NCI-H1417 (cell line): Measurements from ENCODE around the gene SAMSN1.
A peak's percentile ranks its signal among the peaks of the same experiment; 100 is the strongest.

ENCODE experiments used
- DNase-seq, 3 experiments: peaks; one replicate each; lab custom pipeline; 2025; lab: John Stamatoyannopoulos, UW

Gene SAMSN1

DNA sequence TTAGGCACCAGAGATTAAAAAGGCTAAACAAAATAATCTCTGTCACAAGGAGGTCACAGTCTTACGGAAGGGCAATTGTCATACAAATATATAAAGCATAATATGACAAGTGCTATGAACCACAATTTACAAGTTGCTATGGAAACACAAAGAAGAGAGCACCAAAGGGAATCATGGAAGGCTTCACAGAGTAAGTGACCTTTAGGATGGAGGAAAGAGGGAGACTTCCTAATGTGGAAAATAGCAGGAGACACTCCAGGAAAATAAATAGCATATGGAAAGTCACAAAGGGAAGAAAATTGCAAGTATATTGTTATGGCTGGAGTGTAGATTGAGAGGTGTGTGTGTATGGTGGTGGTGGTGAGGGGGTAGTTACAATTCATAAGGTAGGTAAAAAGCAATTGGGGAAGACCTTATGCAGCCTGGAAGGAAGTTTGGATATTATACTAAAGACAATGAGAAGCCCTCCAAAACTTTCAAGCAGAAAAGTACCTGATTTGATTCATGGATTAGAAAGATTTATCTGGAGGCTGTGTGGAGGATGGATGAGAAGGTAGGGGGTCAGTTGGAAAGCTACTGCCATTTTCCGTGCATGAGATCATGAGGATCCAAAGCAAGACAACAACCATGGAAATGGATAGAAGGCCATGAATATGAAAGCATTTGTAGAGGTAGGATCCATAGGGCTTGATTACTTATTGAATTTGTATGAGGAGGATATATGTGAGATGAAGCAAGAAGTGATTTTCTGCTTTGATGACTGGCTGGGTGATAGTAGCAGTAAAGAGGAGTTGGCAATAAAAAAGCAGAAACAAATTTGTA, 61.7 kb downstream of the SAMSN1 start:
- DNase-seq = no peak

DNA sequence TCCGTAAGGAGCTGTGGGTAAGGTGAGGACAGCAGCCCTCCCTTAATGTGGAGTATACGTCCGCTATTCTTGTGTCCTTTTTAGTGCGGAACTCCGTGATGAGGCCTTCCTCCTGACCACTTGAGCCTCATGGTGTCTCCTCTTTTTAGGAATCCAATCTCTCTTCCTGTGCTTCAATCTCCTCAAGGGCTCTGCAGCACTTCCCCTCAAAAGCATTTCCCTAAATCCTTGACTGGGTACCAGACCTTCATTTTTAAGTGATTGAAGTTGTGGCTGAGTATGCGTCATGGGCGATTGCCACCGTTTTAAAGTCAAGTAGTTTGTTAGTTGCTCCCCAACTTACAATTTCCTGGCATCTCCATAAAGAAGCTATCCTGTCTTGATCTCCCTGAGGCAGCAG, 62.8 kb downstream of the SAMSN1 start:
- no peak for DNase-seq

DNA sequence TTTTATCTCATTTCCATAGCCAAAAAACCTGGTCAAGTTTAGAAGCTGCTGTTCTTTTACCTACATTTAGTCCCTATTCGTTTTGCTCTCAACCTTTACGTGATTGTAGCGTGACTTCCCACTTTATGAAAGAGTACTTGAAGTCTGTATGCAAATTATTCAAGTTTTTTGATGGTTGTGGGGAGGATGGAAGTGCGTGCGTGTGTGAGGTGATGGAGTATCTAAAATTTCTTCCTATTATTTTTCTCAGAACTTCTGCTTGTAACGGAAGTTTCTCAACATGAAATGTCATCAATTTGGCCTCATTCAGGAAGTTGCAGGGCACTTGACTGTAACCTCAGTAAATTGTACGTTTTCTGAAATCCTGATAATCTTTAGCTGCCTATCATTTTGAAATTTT, 64.0 kb downstream of the SAMSN1 start:
- no peak for DNase-seq

DNA sequence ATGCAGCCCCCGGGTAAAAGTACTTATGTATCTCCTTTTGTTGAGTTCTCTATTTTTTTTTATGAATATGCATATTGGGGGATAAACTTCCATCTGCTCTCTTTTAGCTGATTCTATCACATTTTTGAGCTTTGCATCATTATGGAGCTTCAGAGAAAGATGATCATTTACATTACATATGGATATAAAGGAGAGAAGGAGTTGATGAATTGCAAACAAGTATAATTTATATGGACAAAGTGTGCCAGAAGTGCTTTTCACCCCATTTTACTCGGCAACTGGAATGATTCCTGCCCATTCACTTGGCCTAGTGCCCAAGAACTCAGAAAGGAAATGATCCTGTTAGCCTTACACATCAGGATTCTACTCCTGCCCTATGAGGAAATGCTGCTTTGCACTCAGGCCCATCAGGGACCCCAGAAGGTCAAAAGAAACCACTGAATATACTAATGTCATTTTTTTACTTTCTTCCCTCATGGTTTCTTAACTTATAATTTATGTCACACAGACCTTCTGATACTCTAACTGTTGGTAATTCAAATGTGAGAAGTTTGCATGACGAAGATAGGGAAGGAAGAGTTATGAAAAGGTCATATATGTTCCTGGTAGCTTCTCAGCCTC, 65.6 kb downstream of the SAMSN1 start:
- DNase-seq = no peak

DNA sequence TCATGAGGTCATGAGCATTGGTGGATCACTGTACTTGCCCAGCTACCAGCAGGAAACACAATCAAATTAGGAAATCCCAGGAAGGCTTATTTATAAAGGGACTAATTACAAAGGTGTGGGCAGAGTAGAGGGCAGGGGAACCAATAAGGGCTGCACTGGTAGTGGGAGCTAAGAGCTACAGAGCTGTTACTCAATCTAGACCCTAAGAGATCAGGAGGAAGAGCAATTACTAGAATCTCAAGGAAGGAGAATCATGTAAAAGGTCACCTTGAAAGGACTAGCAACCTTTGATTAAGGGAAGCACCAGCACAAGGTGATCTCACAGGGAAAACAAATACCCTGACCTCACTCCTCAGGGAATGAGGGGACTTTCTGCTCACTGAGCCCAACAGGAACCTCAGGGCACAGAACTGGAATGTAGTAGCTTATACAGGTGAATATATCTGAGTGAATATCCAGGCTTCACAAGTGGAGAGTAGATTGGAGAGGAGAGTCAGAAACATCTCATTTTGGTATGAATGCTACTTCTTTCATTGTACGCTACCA, 66.8 kb downstream of the SAMSN1 start:
- DNase-seq = no peak

DNA sequence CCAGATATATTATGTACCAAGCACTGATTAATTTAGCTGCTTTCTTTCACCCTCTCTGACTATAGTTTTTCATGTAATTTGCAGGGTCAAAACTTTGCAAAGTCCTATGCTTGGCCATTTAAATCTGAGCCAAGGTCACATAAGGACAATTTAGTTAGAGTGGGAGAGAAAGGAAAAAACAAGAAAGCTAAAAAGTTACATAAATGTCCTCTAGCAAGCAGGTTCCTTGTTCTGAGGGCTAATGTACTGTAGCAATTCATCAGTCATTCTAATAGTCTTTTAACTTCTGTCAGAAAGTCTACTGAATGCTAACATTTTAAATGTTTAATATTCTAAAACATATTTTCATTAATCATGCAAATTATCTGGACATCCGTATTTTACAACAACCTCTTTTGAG, 68.3 kb downstream of the SAMSN1 start:
- DNase-seq = no peak

DNA sequence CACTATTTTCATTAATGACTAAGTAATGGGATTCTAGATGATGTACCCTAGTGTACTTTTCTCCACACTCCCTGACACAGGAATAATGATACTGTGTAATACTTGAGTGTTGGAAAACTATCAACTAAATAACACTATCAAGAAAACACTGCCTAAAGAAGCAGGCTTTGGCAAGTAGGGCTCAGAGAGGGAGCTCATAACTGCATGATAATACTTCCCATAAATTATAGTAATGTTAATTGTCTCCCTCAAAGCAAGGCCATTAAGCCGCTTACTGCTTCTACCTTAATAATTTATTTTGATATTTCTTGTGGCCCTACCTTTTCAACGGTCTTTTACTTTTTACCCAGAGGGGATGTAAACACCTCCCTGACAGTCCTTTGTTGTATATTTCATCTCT, 69.0 kb downstream of the SAMSN1 start:
- DNase-seq = peak in 1 of 3 experiments; percentile 22

DNA sequence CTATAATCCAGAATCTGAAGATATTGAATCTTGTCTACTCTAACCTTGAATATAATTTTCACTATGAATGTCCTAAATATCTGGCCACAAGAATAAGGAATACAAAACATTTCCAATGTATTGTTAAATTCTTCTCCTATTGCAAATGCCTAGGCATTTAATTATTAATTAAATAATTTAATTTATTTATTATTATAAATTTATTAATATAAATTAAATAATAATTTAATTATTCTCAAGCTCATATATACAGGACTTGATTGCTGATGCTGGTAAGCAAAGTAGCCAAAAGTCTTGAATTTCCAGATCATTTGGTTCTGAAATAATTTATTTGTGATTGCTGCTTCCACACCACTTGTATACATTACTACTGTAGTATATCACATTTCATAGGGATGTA, 71.1 kb downstream of the SAMSN1 start:
- no peak for DNase-seq

DNA sequence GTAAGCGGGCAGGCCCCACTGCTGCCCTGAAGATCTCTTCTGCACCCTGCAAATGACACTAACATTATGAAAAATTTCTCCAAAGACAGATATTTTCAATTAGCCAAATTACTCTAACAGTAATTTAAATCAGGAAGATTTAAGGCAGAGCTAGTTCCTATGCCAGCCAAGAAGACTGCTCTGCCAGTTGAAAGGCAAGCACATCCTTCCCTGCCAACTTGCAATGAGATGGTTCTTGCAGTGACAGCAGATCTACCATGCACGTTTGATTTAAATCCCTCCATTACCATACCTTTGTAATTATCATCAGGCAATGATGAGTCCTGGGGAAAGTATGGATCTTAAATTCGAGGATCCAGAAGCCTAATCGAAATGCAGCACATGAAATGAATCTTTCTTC, 76.5 kb downstream of the SAMSN1 start:
- DNase-seq = no peak

DNA sequence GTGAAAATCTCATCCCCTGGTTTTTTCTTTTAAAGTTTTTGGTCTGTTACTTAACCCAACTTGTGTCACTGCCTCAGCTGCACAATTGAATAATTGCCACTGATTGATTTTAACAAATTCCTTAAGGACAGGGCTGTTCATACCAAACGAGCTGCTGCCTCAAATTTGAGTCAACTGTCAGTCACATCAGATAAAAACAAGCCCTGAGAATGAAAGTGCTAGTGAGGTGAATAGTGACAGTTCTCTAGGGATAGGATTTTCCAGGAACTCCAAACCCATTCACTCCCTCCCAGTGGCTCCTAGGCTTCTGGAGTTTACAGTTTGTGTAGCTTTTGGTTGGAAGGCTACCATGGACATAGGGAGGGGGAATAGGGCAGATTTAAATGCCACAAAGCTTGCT, 79.4 kb downstream of the SAMSN1 start:
- DNase-seq = no peak

DNA sequence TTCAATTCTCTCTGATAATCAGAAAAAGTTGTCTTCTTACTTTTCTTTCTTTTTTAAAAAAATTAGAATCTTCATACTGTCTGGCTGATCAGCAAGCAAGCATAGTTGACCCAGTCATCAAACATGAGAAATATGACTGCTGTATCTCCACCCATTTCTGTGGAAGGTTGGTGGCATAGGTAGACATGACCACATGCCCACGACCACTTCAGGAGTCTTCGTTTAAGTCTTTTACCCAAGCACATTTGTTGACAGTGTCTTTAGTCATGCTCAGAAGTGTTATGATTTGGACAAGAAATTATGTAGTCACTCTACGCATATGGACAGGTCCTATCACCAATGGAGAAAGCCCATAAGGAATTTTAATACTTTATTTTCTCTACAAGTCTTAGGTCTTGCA, 88.4 kb downstream of the SAMSN1 start:
- no peak for DNase-seq

DNA sequence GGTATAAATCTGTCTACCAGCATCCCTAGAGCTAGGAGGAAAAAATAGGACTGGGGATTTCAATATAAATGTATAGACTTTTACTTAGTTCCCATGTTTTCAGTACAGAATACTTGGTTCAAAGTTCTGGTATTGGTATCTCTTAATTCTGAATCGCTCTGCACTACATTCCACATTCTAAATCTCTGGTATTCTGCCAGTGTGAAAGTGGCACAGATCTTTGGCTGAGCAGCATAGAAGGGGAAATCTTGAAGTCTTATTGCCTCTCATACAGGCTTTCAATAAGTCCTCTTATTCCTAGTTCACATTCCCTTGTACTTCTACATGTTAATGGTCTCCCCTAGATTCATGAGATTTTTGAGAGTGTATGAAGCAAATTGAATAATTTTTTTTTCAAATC, 89.2 kb downstream of the SAMSN1 start:
- DNase-seq = no peak

DNA sequence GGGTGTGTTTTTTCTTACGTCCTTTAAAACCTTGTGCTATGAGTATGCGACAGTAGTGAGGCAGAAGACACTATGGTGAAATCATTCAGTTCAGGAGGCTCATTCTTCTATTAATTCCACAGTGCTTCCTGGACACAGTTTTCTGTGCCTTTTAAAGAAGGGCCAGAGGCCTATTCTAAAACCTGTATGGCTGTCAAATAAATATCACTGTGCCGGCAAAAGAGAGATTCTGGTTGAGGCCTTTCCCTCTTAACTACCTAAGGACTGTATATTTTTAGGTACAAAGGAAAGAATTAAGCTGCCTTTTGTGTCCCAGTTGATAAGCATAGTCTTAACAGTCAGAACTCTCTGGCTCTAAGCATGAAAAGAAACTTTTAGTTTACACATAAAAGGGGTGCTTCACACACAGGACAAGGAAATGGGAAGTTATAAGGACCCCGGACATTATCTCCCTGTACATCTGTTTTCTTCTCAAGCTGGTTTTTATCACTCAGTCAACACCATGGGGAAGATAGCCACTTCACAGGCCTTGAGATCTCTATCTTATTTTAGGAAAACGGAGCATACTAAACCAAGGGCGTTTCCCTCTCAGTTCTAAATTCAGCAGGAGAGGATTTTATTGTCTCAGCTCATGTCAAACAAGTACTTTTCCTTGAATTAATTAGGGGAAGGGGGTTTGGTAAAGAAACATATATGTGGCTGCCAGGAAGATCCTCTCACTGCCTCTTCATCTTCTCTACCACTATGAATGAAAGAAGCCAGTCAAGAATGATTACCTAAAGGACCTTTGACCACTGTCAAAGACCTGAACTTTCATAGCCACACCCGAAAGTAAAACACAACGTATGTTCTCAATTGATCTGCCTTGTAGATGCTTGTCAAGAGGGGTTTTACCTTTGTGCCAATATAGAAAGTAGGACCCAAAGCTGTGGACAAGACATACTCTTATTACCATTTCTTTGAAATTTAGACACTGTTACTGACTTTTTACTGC, 91.8 kb downstream of the SAMSN1 start:
- no peak for DNase-seq

DNA sequence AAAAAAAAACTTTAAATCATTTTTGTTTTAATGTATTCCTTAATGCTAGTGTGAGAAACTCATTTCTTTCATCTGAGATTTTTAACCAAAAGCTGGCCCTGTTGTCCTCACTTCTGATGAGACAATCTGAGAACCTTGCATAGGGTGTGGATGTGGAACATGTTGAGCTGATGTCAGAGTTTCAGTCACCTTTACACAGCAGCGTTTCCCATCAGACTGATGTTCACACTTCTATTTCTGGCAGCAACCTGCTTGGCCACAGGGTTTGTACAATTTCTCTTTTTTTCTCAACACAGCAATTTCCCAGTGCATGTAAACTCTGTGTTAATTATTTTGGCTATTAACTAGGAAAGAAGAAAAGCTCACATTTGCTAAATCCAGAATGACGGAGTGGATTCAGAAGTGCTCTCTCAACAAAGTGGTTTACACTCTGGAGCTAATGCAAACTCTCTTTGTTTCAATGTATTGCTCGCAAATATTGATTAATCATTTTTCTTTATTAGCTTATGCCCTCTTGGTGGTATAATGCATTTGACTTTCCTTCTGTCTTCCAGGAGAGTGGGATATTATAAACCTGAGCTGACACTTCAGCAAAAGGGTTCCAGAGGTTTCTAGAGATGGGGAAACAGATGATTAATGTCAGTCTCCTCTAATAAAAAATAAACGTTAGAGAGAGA, 92.6 kb downstream of the SAMSN1 start:
- peak in 2 of 3 experiments; percentile 27 to 64 for DNase-seq

DNA sequence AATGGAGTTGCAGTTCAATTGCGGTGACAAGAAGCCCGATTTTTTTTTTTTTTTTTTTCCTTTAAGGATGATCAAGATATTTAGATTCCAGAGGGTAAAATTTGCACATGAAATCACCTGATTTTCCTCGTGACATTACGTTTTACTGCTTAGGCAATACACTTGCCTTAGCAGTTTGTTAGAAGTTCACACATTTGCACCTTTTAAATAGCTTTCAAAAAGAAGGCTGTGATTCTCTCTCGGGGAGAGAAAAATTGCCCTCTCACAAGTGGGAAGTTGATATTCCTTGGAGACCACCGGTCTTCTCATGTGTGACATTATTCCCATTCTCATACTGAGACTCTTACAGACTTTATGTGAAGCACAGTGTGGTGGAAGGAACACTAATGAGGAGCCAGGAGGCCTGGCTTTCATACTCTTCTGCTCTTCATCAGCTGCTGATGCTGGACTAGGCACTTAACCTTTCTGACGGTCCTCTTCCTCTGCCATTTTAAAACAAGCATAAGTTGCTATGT, 93.3 kb downstream of the SAMSN1 start:
- peak in 1 of 3 experiments; percentile 27 for DNase-seq

DNA sequence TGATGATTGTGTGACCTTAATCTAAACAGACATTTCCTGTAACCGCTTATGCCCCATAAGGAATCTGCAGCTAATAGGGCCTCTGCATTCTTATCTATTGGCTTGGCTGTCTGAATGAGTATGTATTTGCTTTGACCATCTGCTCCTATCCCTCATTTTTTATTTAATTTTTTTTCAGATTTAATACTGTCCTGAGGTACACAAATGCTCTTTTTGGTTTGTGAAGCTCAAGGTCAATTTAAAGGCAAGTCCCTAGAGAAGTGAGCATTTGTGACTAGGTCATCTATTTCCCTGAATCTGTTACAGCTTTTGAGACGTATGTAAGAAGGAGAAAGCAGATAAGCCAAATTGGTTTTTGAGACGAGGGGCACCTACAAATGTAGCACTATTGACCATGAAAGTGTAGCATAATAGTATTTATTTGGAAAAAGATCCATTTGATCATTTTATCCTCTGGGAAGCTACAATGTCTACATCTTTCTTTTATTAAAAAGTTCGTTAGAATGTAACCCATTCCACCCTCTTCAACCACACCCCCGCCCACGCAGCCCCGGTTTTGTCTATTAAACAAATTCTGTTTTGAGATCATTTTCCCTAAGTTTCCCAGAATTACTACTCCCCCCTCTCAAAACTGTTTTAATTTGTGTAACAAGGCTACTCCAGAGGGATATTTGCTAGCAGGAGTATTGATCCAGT, 93.9 kb downstream of the SAMSN1 start:
- DNase-seq = no peak

DNA sequence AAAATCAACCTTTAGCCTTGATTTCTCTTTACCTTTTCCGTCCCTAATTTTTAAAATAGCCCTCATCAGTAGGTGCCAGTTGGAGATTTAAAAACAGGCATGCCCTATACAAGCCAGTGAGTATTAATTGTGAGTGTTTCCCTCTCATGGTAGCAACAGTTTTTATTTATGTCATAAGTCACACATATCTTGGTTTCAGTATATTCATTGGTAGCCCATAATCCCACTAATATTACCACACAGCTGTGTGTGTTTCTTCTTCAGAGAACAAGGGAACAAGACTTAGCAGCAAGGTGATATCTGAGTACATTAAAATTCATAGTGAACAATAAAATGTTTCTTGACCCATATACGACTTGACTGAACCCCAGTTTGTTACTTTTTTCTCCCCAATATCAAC, 94.6 kb downstream of the SAMSN1 start:
- no peak for DNase-seq

DNA sequence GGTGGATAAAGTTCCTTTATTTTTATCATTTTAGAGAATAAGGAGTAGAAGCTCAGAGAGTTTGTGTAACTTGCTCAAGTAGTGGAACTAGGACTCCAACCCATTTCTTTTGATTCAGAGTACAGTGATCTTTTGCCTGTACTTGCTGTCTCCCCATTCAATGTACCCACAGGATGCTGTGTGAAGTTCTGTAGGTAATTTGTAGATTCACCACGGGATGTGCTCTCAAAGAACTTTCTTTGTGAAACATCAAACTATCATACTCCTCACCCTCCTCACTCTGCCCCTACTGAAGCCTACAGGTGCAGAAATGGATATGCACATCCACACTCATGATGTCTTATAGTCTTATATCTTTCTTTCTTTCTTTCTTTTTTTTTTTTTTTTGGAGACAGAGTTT, 97.3 kb downstream of the SAMSN1 start:
- no peak for DNase-seq

DNA sequence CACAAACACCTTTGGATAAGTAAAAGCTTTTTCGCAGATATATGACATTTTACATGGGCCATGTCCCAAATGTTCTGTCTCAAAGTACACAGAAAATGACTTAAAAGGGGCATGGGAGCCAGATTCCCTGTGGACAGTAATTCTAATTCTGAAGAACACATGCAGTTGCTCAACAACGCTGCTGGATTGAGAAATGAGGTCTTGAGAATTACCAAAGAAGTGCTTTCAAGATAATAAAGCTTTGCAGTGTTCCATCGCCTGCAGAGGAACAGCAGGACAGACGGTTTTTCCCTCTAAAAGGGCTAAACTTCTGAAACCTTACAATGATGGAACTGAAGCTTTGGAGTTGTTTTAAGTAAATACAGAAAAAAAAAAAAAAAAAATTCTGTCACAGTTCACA, 107.9 kb downstream of the SAMSN1 start:
- DNase-seq = no peak

DNA sequence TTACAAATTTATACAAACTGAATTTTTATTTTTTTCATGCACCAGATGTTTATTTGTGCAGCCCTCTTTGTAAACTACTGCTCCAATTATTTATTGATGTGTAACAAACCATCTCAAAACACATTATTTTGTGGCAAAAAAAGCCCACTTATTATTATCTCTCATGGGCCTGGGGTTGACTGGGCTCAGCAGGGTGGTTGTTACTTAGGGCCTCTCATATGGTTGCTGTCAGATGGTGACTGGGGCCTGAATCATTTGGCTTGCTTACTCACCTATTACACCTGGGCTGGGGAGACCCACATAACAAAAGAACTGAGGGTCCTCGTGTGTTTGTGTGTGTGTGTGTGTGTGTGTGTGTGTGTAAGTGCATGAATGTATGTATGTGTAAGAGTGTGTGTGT, 110.7 kb downstream of the SAMSN1 start:
- no peak for DNase-seq
